Measurements from ENCODE around the gene COX19. TPM values are rescaled to one million over a fixed set of nuclear protein-coding genes. Genes with fewer than 3 reads are reported as not detected.

Gene COX19
- total RNA-seq, 1 donor from 2014 or later, result 22.0 TPM

DNA sequence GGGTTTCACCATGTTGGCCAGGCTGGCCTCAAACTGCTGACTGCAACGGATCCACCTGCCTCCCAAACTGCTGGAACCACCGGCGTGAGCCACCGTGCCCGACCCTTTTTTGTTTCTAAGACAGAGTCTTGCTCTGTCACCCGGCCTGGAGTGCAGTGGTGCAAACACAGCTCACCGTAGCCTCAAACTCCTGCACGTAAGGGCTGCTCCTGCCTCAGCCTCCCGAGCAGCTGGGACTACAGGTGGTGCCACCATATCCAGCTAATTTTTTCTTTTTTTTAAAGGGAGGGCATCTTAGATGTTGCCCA, 57.3 kb downstream of the COX19 start:
- no peak overlapping the region for H3K4me3 Mint-ChIP-seq
- H3K36me3 Mint-ChIP-seq, result no peaks in the 10 kb centered on the region
- TF ChIP-seq, protein P1, sequence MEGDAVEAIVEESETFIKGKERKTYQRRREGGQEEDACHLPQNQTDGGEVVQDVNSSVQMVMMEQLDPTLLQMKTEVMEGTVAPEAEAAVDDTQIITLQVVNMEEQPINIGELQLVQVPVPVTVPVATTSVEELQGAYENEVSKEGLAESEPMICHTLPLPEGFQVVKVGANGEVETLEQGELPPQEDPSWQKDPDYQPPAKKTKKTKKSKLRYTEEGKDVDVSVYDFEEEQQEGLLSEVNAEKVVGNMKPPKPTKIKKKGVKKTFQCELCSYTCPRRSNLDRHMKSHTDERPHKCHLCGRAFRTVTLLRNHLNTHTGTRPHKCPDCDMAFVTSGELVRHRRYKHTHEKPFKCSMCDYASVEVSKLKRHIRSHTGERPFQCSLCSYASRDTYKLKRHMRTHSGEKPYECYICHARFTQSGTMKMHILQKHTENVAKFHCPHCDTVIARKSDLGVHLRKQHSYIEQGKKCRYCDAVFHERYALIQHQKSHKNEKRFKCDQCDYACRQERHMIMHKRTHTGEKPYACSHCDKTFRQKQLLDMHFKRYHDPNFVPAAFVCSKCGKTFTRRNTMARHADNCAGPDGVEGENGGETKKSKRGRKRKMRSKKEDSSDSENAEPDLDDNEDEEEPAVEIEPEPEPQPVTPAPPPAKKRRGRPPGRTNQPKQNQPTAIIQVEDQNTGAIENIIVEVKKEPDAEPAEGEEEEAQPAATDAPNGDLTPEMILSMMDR (IDR thresholded peaks at IDR 0.05; ENCODE audit: unreplicated experiment), result no peak
- H3K27ac Mint-ChIP-seq, result no peak overlapping the region
- H3K9me3 Mint-ChIP-seq, result no peaks in the 10 kb centered on the region
- no peak for DNase-seq (ENCODE audit: low spot score in 2 of 2, unreplicated experiment in 2 of 2)
- peaks cover 17% of the 10 kb centered on the region for H3K4me1 Mint-ChIP-seq
- H3K27me3 Mint-ChIP-seq (ENCODE audit: low read depth), result no peaks in the 10 kb centered on the region

DNA sequence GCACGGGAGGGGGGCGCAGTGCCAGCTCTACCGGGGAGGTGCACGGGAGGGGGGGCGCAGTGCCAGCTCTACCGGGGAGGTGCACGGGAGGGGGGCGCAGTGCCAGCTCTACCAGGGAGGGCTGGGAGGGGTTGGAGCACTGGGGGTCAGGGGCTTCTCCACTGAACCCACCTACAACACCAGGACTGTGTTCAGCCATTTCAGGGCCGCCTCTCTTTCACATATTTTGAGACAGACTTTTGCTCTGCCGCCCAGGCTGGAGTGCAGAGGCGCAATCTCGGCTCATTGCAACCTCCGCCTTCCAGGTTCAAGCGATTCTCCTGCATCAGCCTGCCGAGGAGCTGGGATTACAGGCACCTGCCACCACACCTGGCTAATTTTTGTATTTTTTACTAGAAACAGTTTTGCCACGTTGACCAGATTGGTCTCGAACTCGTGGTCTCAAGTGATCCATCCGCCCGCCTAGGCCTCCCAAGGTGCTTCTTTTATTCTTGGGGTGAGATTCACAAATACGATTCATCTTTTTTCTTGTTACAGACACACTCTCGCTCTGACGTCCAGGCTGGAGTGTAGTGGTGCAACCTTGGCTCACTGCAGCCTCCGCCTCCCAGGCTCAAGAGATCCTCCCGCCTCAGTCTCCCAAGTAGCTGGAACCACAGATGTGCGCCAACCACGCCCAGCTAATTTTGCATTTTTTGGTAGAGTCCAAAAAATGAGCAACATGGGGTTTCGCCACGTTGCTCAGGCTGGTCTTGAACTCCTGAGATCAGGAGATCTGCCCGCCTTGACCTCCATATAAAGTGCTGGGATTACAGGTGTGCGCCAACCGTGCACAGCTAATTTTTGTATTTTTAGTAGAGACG, 57.9 kb downstream of the COX19 start:
- H3K36me3 Mint-ChIP-seq, result no peaks in the 10 kb centered on the region
- TF ChIP-seq, protein P1 (IDR thresholded peaks at IDR 0.05; ENCODE audit: unreplicated experiment), result no peak

DNA sequence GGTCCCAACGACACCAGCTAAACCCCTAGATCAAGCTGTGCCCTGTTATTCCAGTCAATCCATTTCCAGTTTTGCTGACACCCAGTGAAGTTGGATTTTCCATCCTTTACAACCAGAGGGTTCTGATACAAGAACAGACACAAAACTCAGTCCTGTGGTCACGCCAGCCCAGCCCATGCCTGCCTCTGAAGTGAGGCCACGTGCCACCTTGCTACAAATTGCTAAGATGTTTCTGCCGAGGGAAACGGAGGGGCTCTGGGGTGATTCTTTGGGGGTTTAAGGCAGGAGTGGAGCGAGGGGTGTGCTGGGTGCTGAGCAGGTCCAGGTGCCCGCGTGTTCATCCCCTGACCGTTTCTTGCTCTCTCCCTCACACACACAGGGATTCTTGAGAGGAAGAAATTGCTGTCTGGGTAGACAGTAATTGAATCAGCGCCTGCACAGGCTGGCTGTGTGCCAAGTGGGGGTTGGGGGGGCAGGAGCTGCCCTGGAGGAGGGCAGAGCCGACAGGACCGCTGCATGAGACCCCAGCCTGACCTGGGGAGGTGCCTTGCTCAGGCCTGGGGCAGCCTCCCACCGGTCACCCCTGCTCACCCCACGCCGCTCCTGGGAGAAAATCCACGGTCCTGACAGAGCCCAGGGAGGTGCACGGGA, 58.9 kb downstream of the COX19 start:
- H3K36me3 Mint-ChIP-seq, result no peaks in the 10 kb centered on the region
- TF ChIP-seq, protein P1 (IDR thresholded peaks at IDR 0.05; ENCODE audit: unreplicated experiment), result no peak
- peak in 1 of 2 experiments; percentile 62 for DNase-seq (ENCODE audit: low spot score in 2 of 2, unreplicated experiment in 2 of 2)
- no peak overlapping the region for H3K4me3 Mint-ChIP-seq
- H3K4me1 Mint-ChIP-seq, result peaks cover 16% of the 10 kb centered on the region
- H3K27me3 Mint-ChIP-seq (ENCODE audit: low read depth), result no peaks in the 10 kb centered on the region
- H3K9me3 Mint-ChIP-seq, result no peaks in the 10 kb centered on the region
- H3K27ac Mint-ChIP-seq, result peak overlapping the region; percentile 69

More for the DNA sequence above, 57.9 kb downstream of the COX19 start:
- Mint-ChIP-seq H3K4me3 (no peak overlapping the region), H3K9me3 (no peaks in the 10 kb centered on the region), H3K4me1 (peaks cover 16% of the 10 kb centered on the region), H3K27me3 (ENCODE audit: low read depth) (no peaks in the 10 kb centered on the region), H3K27ac (no peak overlapping the region)
- no peak for DNase-seq (ENCODE audit: low spot score in 2 of 2, unreplicated experiment in 2 of 2)

Small RNAs within 50 kb of the gene (microRNA-seq; reads per million reads assigned to microRNA genes)
- gene MIR339, result 1,256 reads per million, percentile 82 among the genes with 10 or more reads in this experiment

Other genes with a start within 250 kb of the COX19 start
- 33.9 to 39.0 TPM (median 36.9 TPM) in 3 replicates for gene DNAAF5, start 248.8 kb downstream of the COX19 start, total RNA-seq
- gene PRKAR1B, start 248.3 kb downstream of the COX19 start, total RNA-seq, result 48.0 to 53.7 TPM (median 50.6 TPM) in 3 replicates
- 199 to 201 TPM (median 200 TPM) in 3 replicates for gene SUN1, start 143.1 kb downstream of the COX19 start, total RNA-seq
- 67.9 to 77.6 TPM (median 72.2 TPM) in 3 replicates for gene GET4, start 99.0 kb downstream of the COX19 start, total RNA-seq
- gene ADAP1, start 20.9 kb downstream of the COX19 start, total RNA-seq, result 2.9 to 5.3 TPM (median 4.0 TPM) in 3 replicates
- 5.6 to 6.2 TPM (median 5.8 TPM) in 3 replicates for gene CYP2W1, start 7.6 kb upstream of the COX19 start, total RNA-seq
- gene GPR146, start 69.0 kb upstream of the COX19 start, total RNA-seq, result 1.0 to 1.6 TPM (median 1.0 TPM) in 3 replicates
- 2.1 to 2.6 TPM (median 2.4 TPM) in 3 replicates for gene GPER1, start 112.6 kb upstream of the COX19 start, total RNA-seq
- gene ZFAND2A, start 184.6 kb upstream of the COX19 start, total RNA-seq, result 15.3 to 16.3 TPM (median 15.6 TPM) in 3 replicates

All from mesothelial cell of epicardium (in vitro differentiated cells).